GM21619 (cell line): ENCODE data around the gene PHOSPHO1.

Experiments used
- ATAC-seq: cut with Tn5 transposase; IDR thresholded peaks from one replicate; pipeline ENCODE4 v1.9.1; 2021; ENCODE audit not compliant: unreplicated experiment

Gene PHOSPHO1

GRCh38 chr17:49244839-49245238 is 14.3 kb upstream of the PHOSPHO1 start:
- ATAC-seq, result no peak

GRCh38 chr17:49242813-49243212 is 12.2 kb upstream of the PHOSPHO1 start:
- no peak for ATAC-seq

- no peak for ATAC-seq
Measured at GRCh38 chr17:49241692-49242397, 11.3 kb upstream of the PHOSPHO1 start.

GRCh38 chr17:49241040-49241439 is 10.5 kb upstream of the PHOSPHO1 start:
- ATAC-seq, result no peak

GRCh38 chr17:49240619-49241018 is 10.0 kb upstream of the PHOSPHO1 start:
- no peak for ATAC-seq

GRCh38 chr17:49239963-49240362 is 9.4 kb upstream of the PHOSPHO1 start:
- no peak for ATAC-seq

- no peak for ATAC-seq
Measured at GRCh38 chr17:49235896-49236295, 5.3 kb upstream of the PHOSPHO1 start.

- ATAC-seq, result no peak
Measured at GRCh38 chr17:49234509-49235080, 4.0 kb upstream of the PHOSPHO1 start.

GRCh38 chr17:49231563-49231894 is 942 bp upstream of the PHOSPHO1 start:
- no peak for ATAC-seq

GRCh38 chr17:49229805-49230600 is 584 bp downstream of the PHOSPHO1 start:
- no peak for ATAC-seq

GRCh38 chr17:49229076-49229804 is 1.3 kb downstream of the PHOSPHO1 start:
- ATAC-seq, result no peak

GRCh38 chr17:49227436-49228261 is 2.9 kb downstream of the PHOSPHO1 start:
- ATAC-seq, result no peak

GRCh38 chr17:49226771-49227435 is 3.7 kb downstream of the PHOSPHO1 start:
- ATAC-seq, result no peak

- no peak for ATAC-seq
Measured at GRCh38 chr17:49225554-49226236, 4.9 kb downstream of the PHOSPHO1 start.

- no peak for ATAC-seq
Measured at GRCh38 chr17:49224997-49225337, 5.6 kb downstream of the PHOSPHO1 start.

GRCh38 chr17:49224198-49224996 is 6.2 kb downstream of the PHOSPHO1 start:
- no peak for ATAC-seq

- no peak for ATAC-seq
Measured at GRCh38 chr17:49223517-49224197, 6.9 kb downstream of the PHOSPHO1 start.

GRCh38 chr17:49223168-49223516 is 7.4 kb downstream of the PHOSPHO1 start:
- no peak for ATAC-seq
